Osteocyte (in vitro differentiated cells): ENCODE data around the gene BET1L. TPM values are rescaled to one million over a fixed set of nuclear protein-coding genes. Genes with fewer than 3 reads are reported as not detected.

Experiments used
- DNase-seq: peaks from one replicate; pipeline ENCODE4 v3.0.0; 2021; ENCODE audit warnings: mixed read lengths; ENCODE audit not compliant: unreplicated experiment; ENCODE audit errors: extremely low spot score
- H3K27ac Mint-ChIP-seq: one replicate; pipeline ENCODE4 v1.8.0; 2021; ENCODE audit warnings: mild to moderate bottlenecking, mixed read lengths; ENCODE audit not compliant: unreplicated experiment
- H3K27me3 Mint-ChIP-seq: one replicate; pipeline ENCODE4 v1.8.0; 2021; ENCODE audit warnings: mixed read lengths; ENCODE audit not compliant: unreplicated experiment
- H3K36me3 Mint-ChIP-seq: one replicate; pipeline ENCODE4 v1.8.0; 2021; ENCODE audit warnings: mixed read lengths; ENCODE audit not compliant: unreplicated experiment
- H3K4me1 Mint-ChIP-seq: one replicate; pipeline ENCODE4 v1.8.0; 2021; ENCODE audit warnings: mixed read lengths; ENCODE audit not compliant: unreplicated experiment
- H3K4me3 Mint-ChIP-seq: one replicate; pipeline ENCODE4 v1.8.0; 2021; ENCODE audit warnings: mild to moderate bottlenecking, moderate library complexity, mixed read lengths; ENCODE audit not compliant: unreplicated experiment
- H3K9me3 Mint-ChIP-seq: one replicate; pipeline ENCODE4 v1.8.0; 2021; ENCODE audit warnings: mixed read lengths; ENCODE audit not compliant: unreplicated experiment
- CTCF ChIP-seq: fragments of 200-600 bp; sonication (generic); IDR thresholded peaks from 2 replicates; pipeline ENCODE4 v1.5.0; 2021; ENCODE audit warnings: antibody characterized with exemption, mild to moderate bottlenecking, moderate library complexity
- total RNA-seq: library from RNA; stranded (reverse); gene quantifications from 2 replicates; pipeline ENCODE4 v1.2.1, GENCODE V29; 2021

Gene BET1L
- total RNA-seq, 1 donor from 2014 or later = 59.3 TPM

- Mint-ChIP-seq H3K4me3 (no peak overlapping the region), H3K27me3 (no peaks in the 10 kb centered on the region), H3K9me3 (no peaks in the 10 kb centered on the region), H3K27ac (no peak overlapping the region), H3K36me3 (peaks cover 37% of the 10 kb centered on the region), H3K4me1 (no peaks in the 10 kb centered on the region)
- TF ChIP-seq CTCF = no peak
- DNase-seq = peak; percentile 67
These were observed 45.5 kb upstream of the BET1L start for GRCh38 chr11:252666-253065.

GRCh38 chr11:251550-251949, 44.4 kb upstream of the BET1L start:
- H3K9me3 Mint-ChIP-seq = no peaks in the 10 kb centered on the region
- H3K36me3 Mint-ChIP-seq = peaks cover 45% of the 10 kb centered on the region
- no peaks in the 10 kb centered on the region for H3K27me3 Mint-ChIP-seq
- H3K27ac Mint-ChIP-seq = no peak overlapping the region
- no peaks in the 10 kb centered on the region for H3K4me1 Mint-ChIP-seq
- no peak for TF ChIP-seq CTCF
- peak; percentile 57 for DNase-seq
- no peak overlapping the region for H3K4me3 Mint-ChIP-seq

GRCh38 chr11:250740-251299, 43.6 kb upstream of the BET1L start:
- Mint-ChIP-seq H3K9me3 (no peaks in the 10 kb centered on the region), H3K4me3 (no peak overlapping the region), H3K27ac (no peak overlapping the region), H3K27me3 (no peaks in the 10 kb centered on the region), H3K4me1 (no peaks in the 10 kb centered on the region), H3K36me3 (peaks cover 51% of the 10 kb centered on the region)
- peak; percentile 86 for DNase-seq
- peak; percentile 68 for TF ChIP-seq CTCF

- no peaks in the 10 kb centered on the region for H3K4me1 Mint-ChIP-seq
- no peaks in the 10 kb centered on the region for H3K27me3 Mint-ChIP-seq
- no peak overlapping the region for H3K4me3 Mint-ChIP-seq
- peak; percentile 51 for DNase-seq
- H3K9me3 Mint-ChIP-seq = no peaks in the 10 kb centered on the region
- no peak overlapping the region for H3K27ac Mint-ChIP-seq
- TF ChIP-seq CTCF = no peak
- H3K36me3 Mint-ChIP-seq = peaks cover 55% of the 10 kb centered on the region
These were observed 43.1 kb upstream of the BET1L start for GRCh38 chr11:250274-250673.

GRCh38 chr11:249062-249461, 41.9 kb upstream of the BET1L start:
- H3K9me3 Mint-ChIP-seq = no peaks in the 10 kb centered on the region
- H3K4me1 Mint-ChIP-seq = no peaks in the 10 kb centered on the region
- H3K27ac Mint-ChIP-seq = no peak overlapping the region
- no peak for DNase-seq
- peaks cover 62% of the 10 kb centered on the region for H3K36me3 Mint-ChIP-seq
- no peaks in the 10 kb centered on the region for H3K27me3 Mint-ChIP-seq
- no peak for TF ChIP-seq CTCF
- H3K4me3 Mint-ChIP-seq = no peak overlapping the region
